GM03348 (cell line): ENCODE measurements around the gene C7orf33.
"Not testable (repeated sequence)": the region's sequence is repeated elsewhere in the genome, so short reads cannot be mapped to it uniquely, and the experiment has no call there.

Experiments used
- DNase-seq: peaks from one replicate; pipeline ENCODE4 v3.0.0; 2012; ENCODE audit warnings: low spot score

Gene C7orf33

GRCh38 chr7:148580446-148580845 lies 10.1 kb upstream of the C7orf33 start:
- no peak for DNase-seq

- DNase-seq, result no peak
These were observed 8.9 kb upstream of the C7orf33 start for GRCh38 chr7:148581624-148582023.

- DNase-seq, result no peak
These were observed 6.3 kb upstream of the C7orf33 start for GRCh38 chr7:148584154-148584827.

GRCh38 chr7:148585399-148585798 lies 5.2 kb upstream of the C7orf33 start:
- no peak for DNase-seq

GRCh38 chr7:148587076-148587475 lies 3.5 kb upstream of the C7orf33 start:
- no peak for DNase-seq

- no peak for DNase-seq
These were observed 2.4 kb upstream of the C7orf33 start for GRCh38 chr7:148588168-148588567.

- no peak for DNase-seq
These were observed 1.9 kb upstream of the C7orf33 start for GRCh38 chr7:148588670-148589131.

GRCh38 chr7:148589640-148590039 lies 926 bp upstream of the C7orf33 start:
- DNase-seq, result no peak

GRCh38 chr7:148596354-148596753 lies 5.8 kb downstream of the C7orf33 start:
- DNase-seq, result not testable (repeated sequence)

- no peak for DNase-seq
These were observed 7.8 kb downstream of the C7orf33 start for GRCh38 chr7:148598351-148598750.

- DNase-seq, result no peak
These were observed 14.8 kb downstream of the C7orf33 start for GRCh38 chr7:148605350-148605749.

GRCh38 chr7:148607151-148607661 lies 16.6 kb downstream of the C7orf33 start:
- DNase-seq, result no peak

- DNase-seq, result no peak
These were observed 18.6 kb downstream of the C7orf33 start for GRCh38 chr7:148609045-148609725.

GRCh38 chr7:148611692-148612091 lies 21.1 kb downstream of the C7orf33 start:
- DNase-seq, result no peak

GRCh38 chr7:148615085-148615730 lies 24.6 kb downstream of the C7orf33 start:
- no peak for DNase-seq

- no peak for DNase-seq
These were observed 30.3 kb downstream of the C7orf33 start for GRCh38 chr7:148620749-148621359.

GRCh38 chr7:148621563-148621962 lies 31.0 kb downstream of the C7orf33 start:
- DNase-seq, result no peak

GRCh38 chr7:148622887-148623585 lies 32.5 kb downstream of the C7orf33 start:
- DNase-seq, result no peak

GRCh38 chr7:148623586-148624282 lies 33.2 kb downstream of the C7orf33 start:
- peak; percentile 39 for DNase-seq

- DNase-seq, result no peak
These were observed 34.2 kb downstream of the C7orf33 start for GRCh38 chr7:148624735-148625134.

GRCh38 chr7:148625342-148625741 lies 34.8 kb downstream of the C7orf33 start:
- DNase-seq, result no peak
